K562 (cell line): ENCODE results near the gene FARP2. TPM values are rescaled to one million over a fixed set of nuclear protein-coding genes. Genes with fewer than 3 reads are reported as not detected.

ENCODE experiments used
- ADNP ChIP-seq: fragments of 200-800 bp; sonication (Bioruptor generic); IDR thresholded peaks from 2 replicates; pipeline ENCODE4 v1.6.1; 2016; ENCODE audit warnings: missing genetic modification characterization, missing compliant biosample characterization
- ARID3A ChIP-seq: IDR thresholded peaks from 2 replicates; pipeline ENCODE4 v1.6.1; 2012; ENCODE audit warnings: low read depth, low read length, improper control_type of control experiment, borderline replicate concordance
- BCOR ChIP-seq: fragments of 450-650 bp; IDR thresholded peaks from 2 replicates; pipeline ENCODE4 v1.6.1; 2016
- CREM ChIP-seq: IDR thresholded peaks from 2 replicates; pipeline ENCODE4 v1.6.1; 2014; ENCODE audit warnings: antibody characterized with exemption, low read depth
- E2F8 ChIP-seq: fragments of 450-650 bp; IDR thresholded peaks from 2 replicates; pipeline ENCODE4 v1.7.1; 2018; ENCODE audit warnings: mild to moderate bottlenecking, low read depth; ENCODE audit not compliant: partially characterized antibody
- ELF4 ChIP-seq: fragments of 450-650 bp; formaldehyde crosslinking; IDR thresholded peaks from 2 replicates; pipeline ENCODE4 v1.4.0; 2022; ENCODE audit warnings: missing genetic modification characterization
- EP400 ChIP-seq: fragments of 450-650 bp; IDR thresholded peaks from 2 replicates; pipeline ENCODE4 v1.6.1; 2017; ENCODE audit warnings: antibody characterized with exemption, mild to moderate bottlenecking, moderate library complexity
- FOS ChIP-seq: IDR thresholded peaks from 3 replicates; pipeline ENCODE4 v1.6.1; 2011; ENCODE audit not compliant: insufficient read length; ENCODE audit errors: extremely low read depth
- HDAC1 ChIP-seq, 2 experiments: fragments of 450-650 bp; IDR thresholded peaks; 2 replicates each; pipeline ENCODE4 v1.6.1; 2016 to 2017; ENCODE audit warnings: inconsistent platforms in 1 of 2, mild to moderate bottlenecking in 1 of 2, moderate library complexity in 1 of 2
- HMBOX1 ChIP-seq: sonication (generic); IDR thresholded peaks from 2 replicates; pipeline ENCODE4 v1.6.1; 2016
- ILF3 ChIP-seq: fragments of 450-650 bp; IDR thresholded peaks from 2 replicates; pipeline ENCODE4 v1.6.1; 2018; ENCODE audit warnings: antibody characterized with exemption, mild to moderate bottlenecking, moderate library complexity, borderline replicate concordance
- MCM2 ChIP-seq: fragments of 450-650 bp; IDR thresholded peaks from 2 replicates; pipeline ENCODE4 v1.6.1; 2017; ENCODE audit warnings: low read depth, mild to moderate bottlenecking
- NR2C2 ChIP-seq, 2 experiments: fragments of 200-800 bp in 1 of 2; sonication (Bioruptor generic) in 1 of 2; sonication (generic) in 1 of 2; formaldehyde crosslinking in 1 of 2; IDR thresholded peaks; 2 replicates each; pipeline versions ENCODE4 v1.6.1 to v1.8.0; 2016 to 2022; ENCODE audit warnings: mild to moderate bottlenecking in 1 of 2, missing compliant biosample characterization in 1 of 2, missing genetic modification characterization in 1 of 2, missing genetic modification reagents in 1 of 2
- PHB2 ChIP-seq: fragments of 450-650 bp; IDR thresholded peaks from 2 replicates; pipeline ENCODE4 v1.6.1; 2017; ENCODE audit warnings: low read depth
- POLR2AphosphoS5 ChIP-seq: IDR thresholded peaks from 2 replicates; pipeline ENCODE4 v1.6.1; 2011; ENCODE audit warnings: mild to moderate bottlenecking, low read depth, low read length, moderate library complexity; ENCODE audit not compliant: control insufficient read depth, insufficient read depth
- RFX5 ChIP-seq: IDR thresholded peaks from 2 replicates; pipeline ENCODE4 v1.6.1; 2011; ENCODE audit warnings: low read depth, mild to moderate bottlenecking, improper control_type of control experiment, low read length
- SRF ChIP-seq, 2 experiments: fragments of 250-450, 450-650 bp in 1 of 2; sonication (Bioruptor Pico) in 1 of 2; sonication (generic) in 1 of 2; formaldehyde crosslinking; IDR thresholded peaks; 2 replicates each; pipeline versions ENCODE4 v1.5.0 to v1.5.1; 2020 to 2022; ENCODE audit warnings: mild to moderate bottlenecking in 1 of 2, missing genetic modification reagents in 1 of 2
- ZBTB12 ChIP-seq: fragments of 250-450 bp; sonication (Bioruptor Pico); IDR thresholded peaks from 2 replicates; pipeline ENCODE4 v1.4.0; 2020
- ZNF277 ChIP-seq: fragments of 250-450 bp; sonication (Bioruptor Pico); IDR thresholded peaks from 2 replicates; pipeline ENCODE4 v1.8.0; 2022; ENCODE audit warnings: inconsistent platforms, mild to moderate bottlenecking, moderate library complexity, borderline replicate concordance
- ZNF384 ChIP-seq: IDR thresholded peaks from 2 replicates; pipeline ENCODE4 v1.6.1; 2012; ENCODE audit warnings: low read depth, low read length, improper control_type of control experiment
- ZNF57 ChIP-seq: fragments of 450-650 bp; formaldehyde crosslinking; IDR thresholded peaks from 2 replicates; pipeline ENCODE4 v1.4.0; 2020; ENCODE audit warnings: mild to moderate bottlenecking, moderate library complexity
- ZSCAN29 ChIP-seq: fragments of 450-650 bp; IDR thresholded peaks from 2 replicates; pipeline ENCODE4 v1.6.1; 2017
- polyA plus RNA-seq, 8 experiments: library from polyadenylated mRNA; depleted of rRNA in 4 of 8; stranded (reverse) in 5 of 8; unstranded in 3 of 8; fragments of >200 nt; fragmentation: Nextera tagmentation in 2 of 8; fragmentation: Illumina TruSeq in 1 of 8; extraction: Ambion mirVana in 2 of 8; extraction: Trizol in 1 of 8; gene quantifications; 2 replicates each; pipeline versions ENCODE4 v1.2.1 to v1.2.3, GENCODE V29; 2011 to 2014; ENCODE audit warnings: inconsistent platforms in 1 of 8, missing spikeins in 1 of 8
- total RNA-seq, 7 experiments: library from RNA; depleted of rRNA in 6 of 7; stranded (reverse); fragments of >200 nt in 6 of 7; fragmentation: Illumina TruSeq in 2 of 7; extraction: Trizol in 2 of 7; gene quantifications; 2 replicates each; pipeline versions ENCODE4 v1.2.1 to v1.2.3, GENCODE V29; 2011 to 2021; ENCODE audit warnings: low replicate concordance in 1 of 7

FARP2 gene
- total and polyA plus RNA-seq, 9 of the 15 experiments (the other 6 are each of a cell fraction or from before 2014, with no cell fraction given), result 4.1 to 38.1 (median 21.1) TPM

GRCh38 chr2:241386519-241386918, 30.4 kb downstream of the FARP2 start (continued):
- no peak for TF ChIP-seq CREM
- TF ChIP-seq BCOR, result no peak
- no peak for TF ChIP-seq HDAC1 (IDR thresholded peaks at IDR 0.05)
- no peak for TF ChIP-seq NR2C2 (CRISPR knock-in tag; IDR thresholded peaks at IDR 0.05)
- TF ChIP-seq NR2C2 (tag; IDR thresholded peaks at IDR 0.05), result no peak
- TF ChIP-seq RFX5, result no peak
- TF ChIP-seq ADNP (tag), result no peak
- no peak for TF ChIP-seq EP400
- TF ChIP-seq ZSCAN29, result no peak
- TF ChIP-seq SRF (CRISPR knock-in tag; IDR thresholded peaks at IDR 0.05), result no peak
- TF ChIP-seq HMBOX1, result peak; percentile 22; the same call in 1 of the 2 replicates
- TF ChIP-seq POLR2AphosphoS5, result 0 out of 2 replicates have a peak, but pooled peaks have one; percentile 37
- no peak for TF ChIP-seq ILF3
- TF ChIP-seq ZNF384, result no peak
- TF ChIP-seq ARID3A, result no peak
- TF ChIP-seq ELF4 (CRISPR knock-in tag), result no peak
- no peak for TF ChIP-seq MCM2
- TF ChIP-seq ZNF57 (CRISPR knock-in tag), result no peak
- TF ChIP-seq ZBTB12 (CRISPR knock-in tag), result no peak
- TF ChIP-seq ZNF277 (CRISPR knock-in tag), result no peak
- no peak for TF ChIP-seq E2F8
- TF ChIP-seq FOS, result no peak
- no peak for TF ChIP-seq PHB2
